NT2/D1 (cell line): ENCODE data around the gene IRX6.

Experiments
- DNase-seq: peaks from one replicate; pipeline ENCODE4 v3.0.0-alpha.2; 2011; ENCODE audit warnings: low read depth, low spot score
- H3K27me3 ChIP-seq: 2 replicates; pipeline ENCODE4 v1.6.0; 2011; ENCODE audit warnings: mild to moderate bottlenecking; ENCODE audit not compliant: insufficient read length, insufficient read depth
- H3K36me3 ChIP-seq: 2 replicates; pipeline ENCODE4 v1.6.1; 2011; ENCODE audit warnings: mild to moderate bottlenecking, low read length, mixed read lengths; ENCODE audit not compliant: insufficient read depth, insufficient read length
- H3K4me1 ChIP-seq: 2 replicates; pipeline ENCODE4 v1.5.1; 2011; ENCODE audit not compliant: insufficient read depth, insufficient read length
- H3K4me3 ChIP-seq: 2 replicates; pipeline ENCODE4 v1.5.1; 2011; ENCODE audit warnings: low read depth; ENCODE audit not compliant: insufficient read length
- H3K9ac ChIP-seq: 2 replicates; pipeline ENCODE4 v1.6.0; 2011; ENCODE audit warnings: low read depth; ENCODE audit not compliant: insufficient read length
- H3K9me3 ChIP-seq: 2 replicates; pipeline ENCODE4 v1.5.1; 2011; ENCODE audit warnings: mild to moderate bottlenecking, low read length; ENCODE audit not compliant: insufficient read depth
- SUZ12 ChIP-seq: IDR thresholded peaks from 2 replicates; pipeline ENCODE4 v1.6.1; 2011; ENCODE audit not compliant: insufficient read length, insufficient read depth; ENCODE audit errors: extremely low read depth
- YY1 ChIP-seq: IDR thresholded peaks from 2 replicates; pipeline ENCODE4 v1.6.1; 2011; ENCODE audit not compliant: insufficient read length, insufficient read depth
- ZNF274 ChIP-seq: IDR thresholded peaks from 2 replicates; pipeline ENCODE4 v1.6.1; 2011; ENCODE audit warnings: mild to moderate bottlenecking, low read depth, low read length

Gene IRX6

GRCh38 chr16:55294931-55295342 lies 29.1 kb upstream of the IRX6 start:
- no peak for TF ChIP-seq ZNF274
- no peak for TF ChIP-seq YY1
- no peak for TF ChIP-seq SUZ12
- no peak overlapping the region for H3K9ac ChIP-seq
- no peaks in the 10 kb centered on the region for H3K36me3 ChIP-seq
- H3K4me1 ChIP-seq: peaks cover 4% of the 10 kb centered on the region
- H3K4me3 ChIP-seq: no peak overlapping the region
- peaks cover 15% of the 10 kb centered on the region for H3K9me3 ChIP-seq
- no peak for DNase-seq
- no peaks in the 10 kb centered on the region for H3K27me3 ChIP-seq

DNA sequence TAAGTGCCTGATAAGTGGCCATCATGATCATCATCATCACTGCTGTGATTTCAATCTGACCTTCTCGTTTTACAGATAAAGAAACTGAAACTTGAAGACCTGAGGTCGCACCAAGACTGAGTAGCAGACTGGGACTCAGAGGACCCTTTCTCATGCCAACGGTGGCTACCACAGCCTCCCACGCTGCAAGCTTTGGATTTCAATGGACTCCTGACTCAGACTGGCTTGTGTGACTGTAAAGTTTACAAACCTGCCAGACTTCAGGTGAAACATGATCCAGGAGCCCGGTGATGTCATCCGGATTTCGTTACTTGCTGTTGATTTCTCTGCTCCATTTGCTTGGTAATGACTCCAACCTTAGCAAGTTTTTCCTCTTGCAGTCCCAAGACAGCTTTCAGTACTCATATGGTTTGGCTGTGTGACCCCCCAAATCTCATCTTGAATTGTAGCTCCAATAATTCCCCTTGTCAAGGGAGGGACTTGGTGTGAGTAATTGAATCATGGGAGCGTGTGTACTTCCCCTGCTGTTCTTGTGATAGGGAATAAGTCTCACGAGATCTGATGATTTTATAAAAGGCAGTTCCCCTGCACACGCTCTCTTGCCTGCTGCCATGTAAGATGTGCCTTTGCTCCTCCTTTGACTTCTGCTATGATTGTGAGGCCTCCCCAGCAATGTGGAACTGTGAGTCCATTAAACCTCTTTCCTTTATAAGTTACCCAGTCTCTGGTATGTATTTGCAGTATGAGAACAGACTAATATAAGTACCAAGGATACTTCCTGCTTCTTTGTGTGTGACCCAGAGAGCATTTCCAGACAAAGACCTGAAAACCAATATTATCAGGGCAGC lies 26.7 kb upstream of the IRX6 start:
- H3K9me3 ChIP-seq: peaks cover 15% of the 10 kb centered on the region
- DNase-seq: no peak
- no peak overlapping the region for H3K9ac ChIP-seq
- no peaks in the 10 kb centered on the region for H3K36me3 ChIP-seq
- H3K4me3 ChIP-seq: no peak overlapping the region
- no peaks in the 10 kb centered on the region for H3K27me3 ChIP-seq
- TF ChIP-seq YY1 (no peak), SUZ12 (no peak), ZNF274 (no peak)
- H3K4me1 ChIP-seq: peaks cover 4% of the 10 kb centered on the region

DNA sequence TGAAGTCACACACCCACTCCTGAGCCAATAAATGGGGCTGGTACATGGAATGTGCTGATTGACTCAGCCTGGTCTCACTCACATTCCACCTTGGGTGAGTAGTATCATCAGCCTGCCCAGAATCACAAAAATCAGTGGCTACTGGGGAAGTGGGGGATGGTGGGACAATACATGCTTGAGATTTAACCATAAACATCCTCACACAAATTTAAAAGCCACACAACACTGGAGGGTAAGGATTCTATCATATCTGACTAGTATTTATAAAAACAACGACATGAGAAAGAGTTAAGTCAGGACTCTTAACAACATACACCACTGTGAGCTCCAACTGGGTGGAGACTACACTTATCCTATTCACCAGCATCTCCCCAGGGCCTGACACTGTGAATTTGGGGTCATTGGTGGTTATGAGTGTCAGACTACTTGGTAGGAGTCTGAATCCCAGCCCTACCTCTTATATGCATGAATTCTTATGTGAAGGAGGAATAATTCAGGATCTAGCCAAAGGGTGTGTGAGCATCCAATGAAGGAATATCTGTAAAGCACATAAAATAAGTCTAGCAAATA lies 26.0 kb upstream of the IRX6 start:
- no peak for DNase-seq
- H3K4me3 ChIP-seq: no peak overlapping the region
- H3K4me1 ChIP-seq: peaks cover 10% of the 10 kb centered on the region
- no peaks in the 10 kb centered on the region for H3K36me3 ChIP-seq
- H3K9ac ChIP-seq: no peak overlapping the region
- H3K27me3 ChIP-seq: no peaks in the 10 kb centered on the region
- TF ChIP-seq ZNF274 (no peak), SUZ12 (no peak), YY1 (no peak)
- H3K9me3 ChIP-seq: peaks cover 15% of the 10 kb centered on the region

DNA sequence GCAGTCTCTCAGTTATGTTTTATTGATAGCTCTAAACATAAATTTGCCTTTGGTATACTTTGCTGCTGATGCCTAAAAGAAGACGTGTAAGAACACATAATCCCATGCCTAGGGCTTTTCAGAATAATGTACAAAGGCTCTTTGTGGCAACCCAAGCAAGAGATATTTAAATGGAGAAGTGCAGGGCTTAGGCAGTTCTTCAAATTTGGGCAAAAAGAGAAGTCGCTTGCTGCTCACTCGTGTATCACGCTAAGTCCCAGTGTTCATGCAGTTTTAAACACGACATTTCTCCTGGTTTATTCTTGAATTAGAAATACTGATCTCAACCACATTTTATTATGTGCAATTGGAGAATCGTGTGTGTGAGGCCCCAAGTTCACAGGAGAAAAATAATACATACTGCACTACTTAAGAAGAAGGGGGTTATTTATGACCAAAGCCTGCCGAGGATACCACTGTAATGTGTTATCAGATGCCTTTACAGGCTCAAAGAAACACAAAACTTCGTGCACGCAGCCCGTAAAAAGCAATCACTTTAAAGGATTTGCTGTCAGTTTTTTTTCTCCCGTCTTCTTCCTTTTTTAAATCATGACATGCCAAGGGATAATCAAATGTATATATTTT lies 22.5 kb upstream of the IRX6 start:
- no peak for TF ChIP-seq ZNF274
- no peak for TF ChIP-seq SUZ12
- TF ChIP-seq YY1: no peak
- no peak overlapping the region for H3K9ac ChIP-seq

GRCh38 chr16:55302635-55303034 lies 21.4 kb upstream of the IRX6 start:
- peaks cover under 1% of the 10 kb centered on the region; the same call in 1 of the 2 replicates for H3K9me3 ChIP-seq
- H3K4me1 ChIP-seq: peaks cover 7% of the 10 kb centered on the region
- no peak overlapping the region for H3K9ac ChIP-seq
- no peak for DNase-seq
- TF ChIP-seq YY1 (no peak), SUZ12 (no peak), ZNF274 (no peak)
- no peaks in the 10 kb centered on the region for H3K36me3 ChIP-seq
- H3K27me3 ChIP-seq: no peaks in the 10 kb centered on the region
- no peak overlapping the region for H3K4me3 ChIP-seq

More for the DNA sequence above, 22.5 kb upstream of the IRX6 start:
- Histone ChIP-seq H3K4me3 (no peak overlapping the region), H3K4me1 (peaks cover 7% of the 10 kb centered on the region), H3K36me3 (no peaks in the 10 kb centered on the region), H3K27me3 (no peaks in the 10 kb centered on the region), H3K9me3 (peaks cover 12% of the 10 kb centered on the region)
- DNase-seq: no peak

DNA sequence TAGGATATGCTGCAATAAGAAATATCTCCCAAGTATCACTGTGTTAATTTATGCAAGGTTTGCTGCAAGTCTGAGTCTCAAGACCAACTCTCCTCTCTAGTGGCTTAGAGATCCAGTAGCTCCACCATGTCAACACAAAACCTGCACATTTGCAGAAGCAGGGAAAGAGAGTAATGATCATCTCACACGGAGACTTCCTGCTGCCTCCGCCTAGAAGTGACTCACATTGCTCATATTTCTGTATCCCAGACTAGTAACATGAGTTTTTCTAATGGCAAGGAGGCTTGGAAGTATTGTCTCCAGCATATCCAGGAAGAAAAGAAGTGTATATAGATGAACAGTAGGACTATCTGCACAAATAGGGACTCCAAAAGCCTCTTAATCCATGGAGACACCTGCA lies 15.0 kb upstream of the IRX6 start:
- Histone ChIP-seq H3K4me1 (no peaks in the 10 kb centered on the region), H3K9me3 (no peaks in the 10 kb centered on the region; the same call in 1 of the 2 replicates), H3K27me3 (no peaks in the 10 kb centered on the region), H3K4me3 (no peak overlapping the region), H3K36me3 (no peaks in the 10 kb centered on the region), H3K9ac (no peak overlapping the region)
- TF ChIP-seq ZNF274 (no peak), YY1 (no peak)
- DNase-seq: no peak

GRCh38 chr16:55322327-55322726 lies 1.7 kb upstream of the IRX6 start:
- Histone ChIP-seq H3K9me3 (no peaks in the 10 kb centered on the region), H3K4me3 (no peak overlapping the region), H3K4me1 (peaks cover 3% of the 10 kb centered on the region), H3K9ac (no peak overlapping the region), H3K36me3 (no peaks in the 10 kb centered on the region), H3K27me3 (peaks cover 26% of the 10 kb centered on the region)
- TF ChIP-seq YY1 (no peak), SUZ12 (no peak), ZNF274 (no peak)
- no peak for DNase-seq
